OCI-M2 (cell line): ENCODE measurements around the gene LFNG.

Experiments
- DNase-seq: peaks from one replicate; lab custom pipeline; 2025; ENCODE audit not compliant: unreplicated experiment; lab: John Stamatoyannopoulos, UW

LFNG gene

GRCh38 chr7:2483494-2483893 is 36.1 kb upstream of the LFNG start:
- no peak for DNase-seq

GRCh38 chr7:2484868-2485267 is 34.7 kb upstream of the LFNG start:
- DNase-seq, result no peak

DNA sequence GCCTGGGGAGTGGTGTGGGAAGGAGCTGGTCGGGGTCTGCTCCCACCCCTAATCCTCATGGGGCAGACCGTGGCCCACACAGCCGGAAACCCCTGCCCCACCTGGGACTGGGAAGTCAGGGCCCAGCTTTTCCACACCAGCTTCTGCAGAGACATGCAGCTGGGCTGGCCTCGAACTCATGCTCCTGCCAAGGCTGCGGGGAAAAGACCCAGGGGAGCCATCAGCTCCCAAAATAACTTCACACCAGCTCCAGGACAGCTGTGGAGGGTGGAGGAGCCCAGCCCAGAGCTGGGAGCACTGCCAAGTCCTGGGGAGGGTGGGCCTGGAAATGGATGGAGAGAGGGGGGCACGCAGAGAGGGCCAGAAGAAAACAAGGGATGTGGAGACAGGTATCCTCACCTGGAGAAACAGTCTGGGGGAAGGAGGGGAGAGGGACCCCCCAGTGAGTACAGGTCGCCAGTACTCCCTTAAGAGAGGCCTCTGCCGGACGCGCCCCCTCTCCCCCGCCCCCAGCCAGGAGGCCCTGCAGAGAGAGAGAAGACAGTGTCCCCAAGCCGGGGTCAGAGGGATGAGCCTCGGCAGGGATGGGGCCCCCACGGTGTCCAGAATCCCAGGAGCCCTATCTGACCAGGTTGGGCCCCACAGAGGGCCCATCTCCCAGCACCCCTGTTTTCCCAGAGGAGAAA is 31.8 kb upstream of the LFNG start:
- no peak for DNase-seq

DNA sequence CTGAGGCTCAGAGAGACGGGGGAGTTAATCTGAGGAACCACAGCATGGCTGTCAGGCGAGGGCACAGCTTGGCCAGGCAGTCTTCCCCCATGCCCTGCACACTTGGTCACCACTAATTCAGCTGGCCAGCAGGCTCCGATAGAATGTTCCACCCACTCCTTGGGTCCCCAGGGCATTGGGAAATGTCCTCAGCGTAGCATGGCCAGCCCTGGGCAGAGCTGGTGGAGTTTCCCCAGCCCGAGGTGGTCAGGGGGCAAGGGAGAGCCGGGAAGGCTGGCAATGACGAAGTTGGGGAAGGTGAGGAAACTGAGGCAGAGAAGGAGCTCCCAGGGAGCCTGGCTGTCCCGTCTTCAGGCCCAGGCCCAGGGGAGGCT is 31.3 kb upstream of the LFNG start:
- DNase-seq, result no peak

GRCh38 chr7:2488681-2489080 is 30.9 kb upstream of the LFNG start:
- no peak for DNase-seq

DNA sequence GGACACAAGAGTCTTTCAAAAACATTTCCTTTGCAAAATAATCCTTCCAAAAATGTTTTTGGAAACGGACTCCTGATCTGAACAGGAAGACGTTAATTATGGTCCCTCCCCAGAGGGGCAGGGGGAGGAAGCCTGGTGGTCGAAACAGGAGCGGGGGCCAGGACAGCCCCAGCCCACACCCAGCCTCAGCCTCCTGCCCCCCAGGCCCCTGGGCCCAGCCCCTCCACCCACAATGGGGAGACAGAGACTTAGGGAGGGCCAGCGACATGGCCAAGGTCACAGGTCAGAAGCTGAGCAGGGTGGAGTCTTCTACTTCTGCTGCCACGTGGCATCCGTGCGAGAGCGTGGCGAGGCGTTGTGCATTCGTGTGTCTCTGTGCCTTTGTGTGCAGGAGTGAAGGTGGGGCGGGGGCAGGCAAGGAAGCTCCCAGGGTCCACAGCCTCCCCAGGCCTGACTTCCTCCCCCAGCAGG is 29.4 kb upstream of the LFNG start:
- no peak for DNase-seq

DNA sequence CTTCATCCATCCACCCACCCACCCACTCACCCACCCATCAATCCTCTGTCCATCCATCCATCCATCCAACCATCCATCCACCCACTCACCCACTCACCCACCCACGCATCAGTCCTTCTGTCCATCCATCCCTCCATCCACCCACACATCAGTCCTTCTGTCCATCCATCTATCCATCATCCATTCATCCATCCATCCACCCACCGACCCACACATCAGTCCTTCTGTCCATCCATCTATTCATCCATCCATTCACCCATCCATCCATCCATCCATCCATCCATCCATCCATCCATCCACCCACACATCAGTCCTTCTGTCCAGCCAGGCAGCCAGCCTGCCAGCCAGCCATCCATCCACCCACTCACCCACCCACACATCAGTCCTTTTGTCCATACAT is 27.5 kb upstream of the LFNG start:
- DNase-seq, result no peak

- DNase-seq, result no peak
Observed at GRCh38 chr7:2493205-2494164, 26.1 kb upstream of the LFNG start.

DNA sequence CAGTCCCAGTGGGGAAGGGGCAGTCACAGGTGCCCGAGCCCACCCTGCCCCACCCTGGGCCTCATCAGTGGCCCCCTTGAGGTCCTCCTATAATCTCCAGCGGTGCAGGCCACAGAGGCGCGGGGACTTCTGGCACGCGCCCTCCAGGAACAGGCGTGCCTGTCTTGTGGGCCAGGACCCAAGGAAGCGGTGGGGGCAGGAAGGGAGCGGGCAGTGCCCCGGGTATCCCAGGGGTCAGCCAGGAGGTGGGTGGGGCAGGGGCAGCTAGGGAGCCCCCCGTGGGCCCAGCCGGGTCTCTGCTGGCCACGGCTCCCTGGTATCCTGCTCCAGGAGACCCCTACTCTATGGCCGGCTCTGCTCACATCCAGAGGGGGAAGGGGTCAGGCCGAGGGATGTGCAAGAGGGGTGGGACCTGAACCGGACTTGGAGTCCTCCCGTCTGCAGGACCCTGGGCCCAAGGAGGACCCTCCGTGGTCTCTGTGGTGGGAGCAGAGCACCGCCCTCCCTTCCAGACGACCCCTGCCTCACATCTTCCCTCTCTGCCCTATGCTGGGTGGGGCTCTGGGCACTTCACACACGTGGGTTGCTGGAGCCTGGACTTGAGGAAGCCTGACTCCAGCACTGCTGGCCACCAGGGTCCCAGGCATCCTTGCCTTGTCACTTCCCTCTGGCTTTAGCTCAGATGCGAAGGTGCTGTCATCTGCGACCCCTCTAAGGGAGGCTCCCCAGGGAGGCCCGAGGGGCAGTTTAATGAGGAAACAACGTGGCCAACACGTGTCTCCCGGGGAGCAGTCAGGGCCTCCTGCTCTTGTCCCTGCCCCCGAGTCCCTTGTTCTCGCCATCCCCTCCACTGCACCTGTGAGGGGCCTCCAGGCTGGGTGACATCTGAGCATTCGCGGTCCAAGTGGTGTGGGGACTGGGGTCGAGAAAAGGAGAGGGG is 25.1 kb upstream of the LFNG start:
- no peak for DNase-seq

DNA sequence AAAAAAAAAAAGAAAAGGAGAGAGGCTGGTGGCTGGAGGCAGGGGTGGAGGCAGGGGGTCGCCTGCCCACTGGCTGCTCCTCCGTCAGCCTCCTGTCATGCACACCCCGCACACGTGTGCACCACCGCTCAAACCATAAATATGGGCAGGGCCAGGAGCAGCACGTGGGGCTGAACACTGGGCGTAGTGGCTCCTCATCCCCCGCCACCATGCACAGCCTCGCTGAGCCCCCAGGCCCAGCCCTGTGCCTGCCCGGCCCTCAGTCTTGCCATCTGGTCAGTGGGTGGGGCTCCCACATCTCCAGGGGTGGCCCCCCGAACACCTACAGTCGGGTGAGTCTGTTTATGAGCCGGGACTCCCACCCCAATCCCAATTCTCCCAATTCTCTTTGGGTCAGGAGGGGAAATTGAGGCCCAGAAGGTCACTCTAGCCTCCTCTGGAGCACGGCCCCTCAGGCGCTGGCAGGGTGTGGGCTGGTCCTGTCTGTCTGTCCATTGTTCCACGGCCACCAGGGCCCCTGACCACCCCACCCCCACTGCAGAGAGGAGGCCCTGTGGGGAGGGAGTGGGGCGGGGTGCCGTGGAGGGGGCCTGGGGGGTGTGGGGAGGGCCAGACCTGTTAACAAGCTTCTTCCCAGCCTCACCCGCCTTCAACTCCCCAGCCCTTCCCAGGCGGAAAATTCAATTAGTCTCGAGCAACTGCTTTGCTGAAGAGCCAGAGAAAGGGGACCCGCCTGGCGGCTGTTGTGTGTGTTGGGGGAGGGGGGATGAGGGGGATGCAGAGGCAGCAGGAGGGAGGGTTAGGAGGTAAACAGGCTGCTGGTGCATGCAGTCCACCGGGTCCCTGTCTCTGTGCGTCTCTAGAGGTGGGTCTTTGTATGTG is 23.9 kb upstream of the LFNG start:
- no peak for DNase-seq

DNA sequence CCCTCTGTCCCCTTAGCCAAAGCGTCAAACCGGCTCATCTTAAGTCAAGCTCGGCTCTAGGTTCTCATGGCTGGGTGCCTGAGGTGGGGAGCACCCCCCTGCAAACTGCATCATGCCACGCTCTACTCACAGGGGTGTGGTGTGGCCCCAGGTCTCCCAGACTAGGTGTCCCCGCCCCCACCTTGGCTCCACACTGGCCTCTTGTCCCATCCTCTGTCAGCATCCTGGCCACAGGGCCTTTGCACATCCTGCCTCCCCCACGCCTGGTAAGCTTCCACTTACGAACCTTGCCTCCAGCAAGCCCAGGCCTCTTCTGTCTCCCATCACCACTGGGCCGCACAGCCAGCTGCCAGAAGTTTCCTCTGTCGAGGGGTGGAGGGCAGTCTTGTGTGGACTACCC is 23.2 kb upstream of the LFNG start:
- DNase-seq, result no peak

GRCh38 chr7:2497065-2497464 is 22.5 kb upstream of the LFNG start:
- DNase-seq, result no peak

DNA sequence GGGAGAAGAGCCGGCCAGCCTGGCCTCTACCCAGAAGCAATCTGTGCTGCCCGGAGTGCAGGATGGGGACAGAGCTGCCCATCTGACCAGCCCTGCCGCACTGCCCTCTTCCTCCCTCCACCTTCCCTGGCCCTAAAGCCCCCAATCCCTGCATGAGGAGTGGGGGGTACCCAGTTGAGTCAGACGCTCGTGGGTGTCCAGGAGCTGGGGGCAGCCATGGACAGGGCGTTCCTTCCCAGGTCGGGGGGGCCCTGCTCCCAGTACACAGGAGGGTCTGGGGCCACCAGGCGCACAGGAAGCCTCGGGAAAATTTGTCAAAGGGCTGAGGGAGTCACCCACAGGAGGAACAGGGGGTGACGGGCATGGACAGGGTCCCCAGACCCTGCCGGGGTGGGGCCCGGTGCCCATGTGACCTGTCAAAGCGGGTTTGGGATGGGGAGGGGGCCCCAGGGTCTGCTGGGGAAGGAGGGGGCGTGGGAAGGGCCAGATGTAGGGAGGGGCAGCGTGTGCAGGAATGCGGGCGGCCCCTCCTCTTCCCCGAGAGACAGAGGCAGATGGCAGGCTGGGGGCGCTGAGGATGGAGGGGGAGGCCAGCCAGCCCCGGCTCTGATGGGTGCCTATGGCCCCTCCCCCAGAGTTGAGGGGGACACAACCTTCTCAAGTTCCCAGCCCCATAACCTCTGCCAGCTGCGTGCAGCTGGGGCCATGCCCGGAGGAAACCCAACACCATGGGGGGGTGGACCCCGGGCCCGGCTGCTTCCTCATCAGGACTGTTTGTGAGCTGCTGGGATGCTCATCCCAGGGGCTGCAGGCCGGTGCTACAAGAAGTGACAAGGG is 21.9 kb upstream of the LFNG start:
- DNase-seq, result no peak

GRCh38 chr7:2498708-2499107 is 20.9 kb upstream of the LFNG start:
- no peak for DNase-seq

DNA sequence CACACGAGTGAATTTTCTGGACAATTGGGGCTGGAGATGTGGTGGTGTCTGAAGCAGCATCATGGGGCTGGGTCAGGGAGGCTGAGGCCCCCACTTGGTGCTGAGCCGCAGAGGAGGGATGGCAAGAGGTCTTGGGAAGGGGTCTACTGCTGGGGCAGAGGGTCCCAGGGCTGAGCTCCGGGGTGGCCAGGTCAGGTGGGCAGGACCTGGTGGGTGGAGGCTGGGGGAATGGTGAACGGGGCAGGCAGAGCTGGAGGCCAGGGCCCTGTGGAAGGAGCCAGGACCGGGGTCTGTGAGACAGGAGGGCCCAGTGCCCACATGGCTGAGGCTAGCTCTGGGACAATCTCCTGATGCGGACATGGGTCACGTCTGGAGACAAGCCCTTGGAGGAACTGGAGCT is 20.4 kb upstream of the LFNG start:
- DNase-seq, result no peak

GRCh38 chr7:2499719-2500430 is 19.7 kb upstream of the LFNG start:
- DNase-seq, result no peak

GRCh38 chr7:2500701-2501100 is 18.9 kb upstream of the LFNG start:
- DNase-seq, result no peak

GRCh38 chr7:2501947-2502646 is 17.5 kb upstream of the LFNG start:
- DNase-seq, result no peak
